ENCODE results near the gene KLHL29.

KLHL29 gene

GRCh38 chr2:23494286-23494685, 109.3 kb downstream of the KLHL29 start:
- H4K20me1 ChIP-seq (ENCODE audit: insufficient read depth, low read length), result no peaks in the 10 kb centered on the region
- H3K9me2 ChIP-seq (replicated peaks; ENCODE audit: insufficient read depth, low read length), result no peaks in the 10 kb centered on the region
- no peak overlapping the region for H3K27ac ChIP-seq (ENCODE audit: low read length)
- H3K9me3 ChIP-seq (replicated peaks; ENCODE audit: insufficient read depth, low read length), result no peaks in the 10 kb centered on the region
- no peaks in the 10 kb centered on the region; the same call in 1 of the 2 replicates for H3K27me3 ChIP-seq (replicated peaks; ENCODE audit: insufficient read depth, low read length)
- no peaks in the 10 kb centered on the region for H3K79me2 ChIP-seq (ENCODE audit: low read length)
- H3K9ac ChIP-seq (ENCODE audit: low read length), result no peak overlapping the region
- TF ChIP-seq, protein P1, sequence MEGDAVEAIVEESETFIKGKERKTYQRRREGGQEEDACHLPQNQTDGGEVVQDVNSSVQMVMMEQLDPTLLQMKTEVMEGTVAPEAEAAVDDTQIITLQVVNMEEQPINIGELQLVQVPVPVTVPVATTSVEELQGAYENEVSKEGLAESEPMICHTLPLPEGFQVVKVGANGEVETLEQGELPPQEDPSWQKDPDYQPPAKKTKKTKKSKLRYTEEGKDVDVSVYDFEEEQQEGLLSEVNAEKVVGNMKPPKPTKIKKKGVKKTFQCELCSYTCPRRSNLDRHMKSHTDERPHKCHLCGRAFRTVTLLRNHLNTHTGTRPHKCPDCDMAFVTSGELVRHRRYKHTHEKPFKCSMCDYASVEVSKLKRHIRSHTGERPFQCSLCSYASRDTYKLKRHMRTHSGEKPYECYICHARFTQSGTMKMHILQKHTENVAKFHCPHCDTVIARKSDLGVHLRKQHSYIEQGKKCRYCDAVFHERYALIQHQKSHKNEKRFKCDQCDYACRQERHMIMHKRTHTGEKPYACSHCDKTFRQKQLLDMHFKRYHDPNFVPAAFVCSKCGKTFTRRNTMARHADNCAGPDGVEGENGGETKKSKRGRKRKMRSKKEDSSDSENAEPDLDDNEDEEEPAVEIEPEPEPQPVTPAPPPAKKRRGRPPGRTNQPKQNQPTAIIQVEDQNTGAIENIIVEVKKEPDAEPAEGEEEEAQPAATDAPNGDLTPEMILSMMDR (IDR thresholded peaks at IDR 0.05; ENCODE audit: low read length), result no peak
- TF ChIP-seq EZH2 (optimal IDR thresholded peaks at IDR 0.05; ENCODE audit: low read depth, low read length) (no peak), EZH2phosphoT487 (IDR thresholded peaks at IDR 0.05; ENCODE audit: low read length) (no peak)
- no peaks in the 10 kb centered on the region for H3F3A ChIP-seq (ENCODE audit: insufficient read depth, low read length)
- H3K4me3 ChIP-seq (ENCODE audit: low read length), result no peak overlapping the region
- no peak overlapping the region for H2AFZ ChIP-seq (ENCODE audit: low read length)
- H3K4me1 ChIP-seq (ENCODE audit: low read length), result no peaks in the 10 kb centered on the region
- H3K36me3 ChIP-seq (replicated peaks; ENCODE audit: insufficient read depth, low read length), result no peaks in the 10 kb centered on the region
- no peak overlapping the region for H3K4me2 ChIP-seq (ENCODE audit: low read depth, low read length)
- no peak for DNase-seq

DNA sequence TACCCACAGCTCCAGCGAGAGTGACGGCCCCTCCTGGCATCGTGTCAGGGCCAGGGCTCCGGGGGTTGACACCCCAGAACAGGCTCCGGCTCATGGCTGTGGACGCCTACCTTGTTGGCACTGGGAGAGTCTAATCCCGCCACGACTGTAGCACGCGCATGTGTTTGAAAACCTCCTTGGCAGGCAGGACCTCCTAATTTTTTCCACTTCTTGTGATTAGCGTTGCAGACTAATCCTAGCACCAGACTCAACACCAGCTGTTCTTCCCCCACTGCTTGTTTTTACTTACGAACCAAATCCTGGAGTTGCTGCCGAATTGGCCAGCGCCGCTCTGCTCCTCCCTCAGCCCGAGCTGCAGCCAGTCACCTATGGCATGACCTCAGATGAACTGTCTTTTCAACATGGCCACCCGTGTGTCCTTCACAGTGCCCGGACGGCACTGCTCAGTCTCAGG, 110.7 kb downstream of the KLHL29 start:
- Histone ChIP-seq H3K4me1 (ENCODE audit: low read length) (no peaks in the 10 kb centered on the region), H4K20me1 (ENCODE audit: insufficient read depth, low read length) (no peaks in the 10 kb centered on the region), H3K36me3 (replicated peaks; ENCODE audit: insufficient read depth, low read length) (no peaks in the 10 kb centered on the region), H3F3A (ENCODE audit: insufficient read depth, low read length) (no peaks in the 10 kb centered on the region), H3K27me3 (replicated peaks; ENCODE audit: insufficient read depth, low read length) (no peaks in the 10 kb centered on the region; the same call in 1 of the 2 replicates), H3K4me3 (ENCODE audit: low read length) (no peak overlapping the region), H3K79me2 (ENCODE audit: low read length) (no peaks in the 10 kb centered on the region), H3K9ac (ENCODE audit: low read length) (no peak overlapping the region), H3K4me2 (ENCODE audit: low read depth, low read length) (no peak overlapping the region), H2AFZ (ENCODE audit: low read length) (no peak overlapping the region), H3K9me2 (replicated peaks; ENCODE audit: insufficient read depth, low read length) (no peaks in the 10 kb centered on the region), H3K9me3 (replicated peaks; ENCODE audit: insufficient read depth, low read length) (no peaks in the 10 kb centered on the region), H3K27ac (ENCODE audit: low read length) (no peak overlapping the region)
- TF ChIP-seq EZH2phosphoT487 (IDR thresholded peaks at IDR 0.05; ENCODE audit: low read length) (no peak), EZH2 (optimal IDR thresholded peaks at IDR 0.05; ENCODE audit: low read depth, low read length) (no peak)
- TF ChIP-seq, protein P1 (IDR thresholded peaks at IDR 0.05; ENCODE audit: low read length), result no peak
- no peak for DNase-seq

DNA sequence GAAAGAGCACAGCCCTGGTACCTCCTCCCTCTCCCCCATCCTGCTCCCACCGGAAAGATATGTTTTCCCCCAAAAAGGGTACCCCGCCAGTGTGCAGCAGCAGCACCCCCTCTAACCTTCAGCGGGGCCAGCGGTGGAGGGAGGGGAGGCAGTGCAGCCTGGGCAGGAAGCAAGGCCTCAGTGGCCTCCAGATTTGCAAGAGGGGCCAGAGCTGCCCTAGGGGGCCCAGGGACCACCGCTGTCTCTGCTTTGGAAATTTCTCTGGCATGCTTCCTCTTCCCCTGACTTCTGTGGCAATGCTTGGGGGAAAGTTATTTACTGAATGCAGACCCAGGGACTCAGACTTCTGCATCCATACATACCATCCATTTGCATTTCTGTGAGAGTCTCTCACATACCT, 111.5 kb downstream of the KLHL29 start:
- no peak for DNase-seq
- Histone ChIP-seq H3K9ac (ENCODE audit: low read length) (no peak overlapping the region), H3K9me2 (replicated peaks; ENCODE audit: insufficient read depth, low read length) (no peaks in the 10 kb centered on the region), H3K27me3 (replicated peaks; ENCODE audit: insufficient read depth, low read length) (no peaks in the 10 kb centered on the region; the same call in 1 of the 2 replicates), H3K36me3 (replicated peaks; ENCODE audit: insufficient read depth, low read length) (no peaks in the 10 kb centered on the region), H3K4me1 (ENCODE audit: low read length) (no peaks in the 10 kb centered on the region), H2AFZ (ENCODE audit: low read length) (no peak overlapping the region), H4K20me1 (ENCODE audit: insufficient read depth, low read length) (no peaks in the 10 kb centered on the region), H3K9me3 (replicated peaks; ENCODE audit: insufficient read depth, low read length) (no peaks in the 10 kb centered on the region), H3K4me3 (ENCODE audit: low read length) (no peak overlapping the region), H3K79me2 (ENCODE audit: low read length) (no peaks in the 10 kb centered on the region), H3K27ac (ENCODE audit: low read length) (no peak overlapping the region), H3K4me2 (ENCODE audit: low read depth, low read length) (no peak overlapping the region), H3F3A (ENCODE audit: insufficient read depth, low read length) (no peaks in the 10 kb centered on the region)
- TF ChIP-seq EZH2phosphoT487 (IDR thresholded peaks at IDR 0.05; ENCODE audit: low read length) (no peak), EZH2 (optimal IDR thresholded peaks at IDR 0.05; ENCODE audit: low read depth, low read length) (no peak)
- TF ChIP-seq, protein P1 (IDR thresholded peaks at IDR 0.05; ENCODE audit: low read length), result no peak
